A549 (cell line): ENCODE measurements around the gene COASY.

Source experiments
- CTCF ChIP-seq: fragments of >200 bp; sonication (Bioruptor Twin); formaldehyde crosslinking; IDR thresholded peaks from 3 replicates; pipeline ENCODE4 v1.5.1; 2016
- HDAC2 ChIP-seq: fragments of 200-600 bp; sonication (generic); IDR thresholded peaks from 2 replicates; pipeline ENCODE4 v1.6.1; 2016
- MYC ChIP-seq: IDR thresholded peaks from 2 replicates; pipeline ENCODE4 v1.6.1; 2012; ENCODE audit warnings: mild to moderate bottlenecking, inconsistent platforms, low read length, improper control_type of control experiment, borderline replicate concordance
- POLR2A ChIP-seq: IDR thresholded peaks from 2 replicates; pipeline ENCODE4 v1.6.1; 2012; ENCODE audit warnings: mild to moderate bottlenecking, low read length

- TF ChIP-seq MYC (no peak), CTCF (no peak), POLR2A (no peak), HDAC2 (no peak)
Measured at GRCh38 chr17:42584880-42585279, 22.9 kb downstream of the COASY start.
